ENCODE data around the gene PRICKLE2. TPM values are rescaled to one million over a fixed set of nuclear protein-coding genes. Genes with fewer than 3 reads are reported as not detected.

PRICKLE2 gene
- total RNA-seq, 1 donor from 2014 or later: 5.1 TPM

GRCh38 chr3:64253689-64254088 lies 28.4 kb upstream of the PRICKLE2 start:
- DNase-seq (ENCODE audit: low read depth): no peak
- no peak overlapping the region for H3K4me3 ChIP-seq (ENCODE audit: low read depth, low read length)

DNA sequence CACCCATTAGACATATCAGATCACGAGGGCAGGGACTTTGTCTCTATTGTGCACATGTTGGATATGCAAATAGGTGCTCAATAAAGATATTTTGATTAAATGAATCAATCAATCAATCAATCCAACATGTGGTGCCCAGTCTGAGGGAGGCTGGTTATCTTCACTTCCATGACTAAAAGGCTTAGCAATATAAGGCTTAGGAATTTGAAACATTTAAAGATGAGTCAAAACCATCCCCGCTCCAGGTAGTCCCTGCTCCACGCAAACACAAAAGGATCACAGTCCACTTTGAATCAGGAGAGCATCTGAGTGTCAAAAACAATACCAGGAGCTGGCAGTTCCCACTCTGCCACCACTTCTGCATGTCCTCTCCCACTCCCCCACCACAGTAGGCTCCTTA lies 25.8 kb upstream of the PRICKLE2 start:
- DNase-seq (ENCODE audit: low read depth): no peak
- TF ChIP-seq, protein P1, sequence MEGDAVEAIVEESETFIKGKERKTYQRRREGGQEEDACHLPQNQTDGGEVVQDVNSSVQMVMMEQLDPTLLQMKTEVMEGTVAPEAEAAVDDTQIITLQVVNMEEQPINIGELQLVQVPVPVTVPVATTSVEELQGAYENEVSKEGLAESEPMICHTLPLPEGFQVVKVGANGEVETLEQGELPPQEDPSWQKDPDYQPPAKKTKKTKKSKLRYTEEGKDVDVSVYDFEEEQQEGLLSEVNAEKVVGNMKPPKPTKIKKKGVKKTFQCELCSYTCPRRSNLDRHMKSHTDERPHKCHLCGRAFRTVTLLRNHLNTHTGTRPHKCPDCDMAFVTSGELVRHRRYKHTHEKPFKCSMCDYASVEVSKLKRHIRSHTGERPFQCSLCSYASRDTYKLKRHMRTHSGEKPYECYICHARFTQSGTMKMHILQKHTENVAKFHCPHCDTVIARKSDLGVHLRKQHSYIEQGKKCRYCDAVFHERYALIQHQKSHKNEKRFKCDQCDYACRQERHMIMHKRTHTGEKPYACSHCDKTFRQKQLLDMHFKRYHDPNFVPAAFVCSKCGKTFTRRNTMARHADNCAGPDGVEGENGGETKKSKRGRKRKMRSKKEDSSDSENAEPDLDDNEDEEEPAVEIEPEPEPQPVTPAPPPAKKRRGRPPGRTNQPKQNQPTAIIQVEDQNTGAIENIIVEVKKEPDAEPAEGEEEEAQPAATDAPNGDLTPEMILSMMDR (conservative IDR thresholded peaks at IDR 0.05; ENCODE audit: low read depth, low read length): no peak

More at GRCh38 chr3:64253689-64254088, 28.4 kb upstream of the PRICKLE2 start:
- TF ChIP-seq, protein P1 (conservative IDR thresholded peaks at IDR 0.05; ENCODE audit: low read depth, low read length): no peak

DNA sequence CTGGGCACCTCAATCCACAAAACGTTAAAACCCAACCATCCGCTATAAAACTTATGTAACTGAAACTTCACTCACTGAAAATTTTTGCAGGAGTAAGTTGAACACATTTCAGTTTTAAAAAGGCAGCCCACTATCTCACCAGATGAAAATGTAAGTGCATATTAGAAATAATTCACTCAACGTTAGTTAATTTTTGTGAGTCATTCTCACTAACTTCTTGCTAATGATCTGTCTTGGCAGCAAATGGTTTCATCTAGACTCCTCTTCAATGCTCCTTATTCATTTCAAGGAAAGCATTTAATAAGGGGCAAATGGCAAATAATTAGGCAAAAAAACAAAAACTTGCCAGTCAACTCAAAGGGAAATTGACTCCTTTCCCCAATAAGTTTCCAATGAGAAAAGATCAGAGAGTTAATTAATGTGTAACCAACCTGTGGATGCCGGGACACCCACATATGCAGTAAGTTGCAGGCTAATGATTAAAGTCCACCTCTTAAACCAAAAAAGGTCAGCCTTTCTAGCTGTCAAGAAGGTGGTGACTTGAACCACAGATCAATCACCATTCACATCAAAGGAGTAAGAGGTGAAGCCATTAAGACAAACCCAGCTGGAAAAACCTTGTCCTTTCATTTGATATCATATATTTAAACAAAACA lies 22.9 kb upstream of the PRICKLE2 start:
- no peak overlapping the region for H3K4me3 ChIP-seq (ENCODE audit: low read depth, low read length)
- DNase-seq (ENCODE audit: low read depth): no peak
- TF ChIP-seq, protein P1 (conservative IDR thresholded peaks at IDR 0.05; ENCODE audit: low read depth, low read length): no peak

More for the DNA sequence above, 25.8 kb upstream of the PRICKLE2 start:
- H3K4me3 ChIP-seq (ENCODE audit: low read depth, low read length): no peak overlapping the region

DNA sequence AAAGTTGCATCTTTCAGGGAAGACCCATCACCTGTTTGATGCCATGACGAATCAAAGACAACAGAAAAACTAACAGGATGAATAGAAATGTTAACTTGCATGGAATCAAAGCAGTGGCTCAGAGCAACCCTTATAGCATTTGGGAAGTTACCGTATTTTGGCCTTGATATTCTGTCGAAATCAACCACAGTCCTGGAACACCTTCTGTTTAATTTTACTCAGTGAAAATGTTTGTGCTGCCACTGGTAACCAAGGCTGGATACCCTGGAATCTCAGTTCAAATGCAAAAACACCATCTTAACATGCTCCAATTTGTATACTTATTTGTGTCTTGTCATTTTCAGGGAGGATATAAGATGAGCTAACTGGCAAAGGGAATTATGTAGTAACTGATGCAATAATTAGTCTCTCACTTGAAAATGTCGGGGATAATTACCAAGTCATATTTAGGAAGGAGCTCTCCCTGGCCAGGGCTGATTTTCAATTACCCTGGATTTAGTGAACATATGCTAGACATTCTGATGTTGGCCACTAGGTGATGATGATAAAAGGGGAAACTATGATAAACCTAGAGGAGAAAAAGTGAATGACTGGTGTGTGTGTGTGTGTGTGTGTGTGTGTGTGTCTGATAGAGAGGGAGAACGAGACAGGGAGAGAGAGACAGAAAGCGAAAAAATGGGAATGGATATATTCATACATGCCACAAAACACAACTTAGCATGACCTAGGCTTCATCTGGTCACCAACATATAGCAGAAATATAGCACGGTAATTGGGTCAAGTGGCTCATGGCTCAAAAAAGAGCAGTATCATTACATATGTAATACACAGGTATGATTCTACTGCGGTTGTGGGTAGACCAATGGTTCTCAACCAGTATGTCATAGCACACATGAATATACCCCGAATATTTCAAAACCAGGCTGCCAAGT lies 19.0 kb upstream of the PRICKLE2 start:
- TF ChIP-seq, protein P1 (conservative IDR thresholded peaks at IDR 0.05; ENCODE audit: low read depth, low read length): peak; percentile 70
- no peak for DNase-seq (ENCODE audit: low read depth)
- H3K4me3 ChIP-seq (ENCODE audit: low read depth, low read length): no peak overlapping the region

DNA sequence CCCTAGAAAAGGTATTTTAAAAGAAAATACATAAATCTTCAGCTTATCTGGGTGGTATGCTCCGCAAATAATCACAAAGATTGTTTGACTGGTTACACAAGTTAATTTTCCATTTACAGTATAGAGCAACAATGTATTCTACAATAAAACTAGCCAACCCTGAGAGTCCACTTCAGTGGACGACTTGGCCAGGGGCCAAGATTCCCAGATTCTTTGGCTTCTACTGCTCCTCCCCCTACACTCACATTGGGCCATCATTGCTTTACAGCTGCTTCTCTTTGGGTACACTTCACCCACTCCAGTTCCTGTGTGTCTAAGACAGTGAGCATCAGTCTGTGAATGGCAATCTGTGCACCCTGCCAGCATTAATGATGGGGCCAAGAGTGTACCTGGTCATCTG lies 17.2 kb upstream of the PRICKLE2 start:
- H3K4me3 ChIP-seq (ENCODE audit: low read depth, low read length): no peak overlapping the region
- TF ChIP-seq, protein P1 (conservative IDR thresholded peaks at IDR 0.05; ENCODE audit: low read depth, low read length): no peak
- no peak for DNase-seq (ENCODE audit: low read depth)

DNA sequence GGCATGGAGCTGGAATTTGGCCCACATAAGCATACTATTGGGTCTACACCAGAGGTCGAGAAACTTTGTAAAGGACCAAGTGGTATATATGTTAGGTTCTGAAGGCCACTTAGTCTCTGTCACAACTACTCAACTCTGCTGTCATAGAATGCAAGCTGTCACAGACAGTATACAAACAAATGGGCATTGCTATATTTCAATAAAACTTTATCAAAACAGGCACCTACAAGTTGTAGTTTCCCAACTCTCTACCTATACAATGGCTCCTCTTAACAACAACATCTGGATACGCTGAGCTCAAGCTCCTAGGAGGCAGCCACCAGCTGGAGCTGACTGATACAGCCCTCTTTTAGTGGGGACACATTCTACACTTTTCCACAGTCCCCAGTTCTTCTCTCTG lies 15.7 kb upstream of the PRICKLE2 start:
- no peak overlapping the region for H3K4me3 ChIP-seq (ENCODE audit: low read depth, low read length)
- TF ChIP-seq, protein P1 (conservative IDR thresholded peaks at IDR 0.05; ENCODE audit: low read depth, low read length): no peak
- DNase-seq (ENCODE audit: low read depth): no peak

Measured in epithelial cell of proximal tubule (primary cell).